ENCODE data around the gene MSTN.
A peak's percentile ranks its signal among the peaks of the same experiment; 100 is the strongest.

MSTN gene

DNA sequence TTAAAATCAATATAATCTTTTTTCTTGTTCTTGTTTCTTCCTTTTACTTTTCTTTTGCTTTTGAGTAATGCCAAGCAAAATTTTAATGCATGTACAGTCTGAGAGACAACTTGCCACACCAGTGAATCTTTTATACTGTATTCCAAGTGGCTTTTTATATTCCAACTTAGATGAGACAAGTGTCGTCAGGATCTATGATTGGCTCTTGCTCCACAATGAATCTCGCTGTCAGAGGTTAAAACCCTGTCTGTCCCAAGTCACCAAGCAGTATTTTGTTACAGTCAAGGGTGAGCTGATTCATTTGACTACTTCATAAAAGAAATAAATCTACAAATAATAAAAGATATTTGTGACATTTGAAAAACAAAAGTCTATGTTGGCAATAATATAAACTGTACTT is at the start of gene MSTN:
TSS of gene MSTN (minus strand) at position 129 of the 400 bp plus-strand sequence. CDS start 133 bp downstream, outside the sequence.
- DNase-seq = no peak

DNA sequence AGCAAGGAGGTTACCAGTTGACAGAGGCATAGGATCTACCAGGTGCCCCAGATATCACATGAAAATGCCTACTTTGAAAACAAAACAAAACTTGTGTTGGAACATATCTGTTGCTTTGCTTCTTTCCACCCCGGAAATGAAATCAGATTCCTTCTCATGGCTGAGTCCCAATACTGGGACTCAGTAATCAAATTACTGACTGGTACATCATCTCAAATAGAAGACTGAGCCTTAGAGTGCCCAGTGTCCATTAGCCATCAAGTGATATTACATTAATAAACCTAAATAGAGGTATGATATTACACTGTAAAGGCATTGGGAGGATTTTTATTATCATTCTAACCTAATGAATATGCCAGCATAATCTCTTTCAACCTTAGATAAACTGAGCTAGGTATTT is 48.6 kb upstream of the MSTN start:
- DNase-seq = no peak

DNA sequence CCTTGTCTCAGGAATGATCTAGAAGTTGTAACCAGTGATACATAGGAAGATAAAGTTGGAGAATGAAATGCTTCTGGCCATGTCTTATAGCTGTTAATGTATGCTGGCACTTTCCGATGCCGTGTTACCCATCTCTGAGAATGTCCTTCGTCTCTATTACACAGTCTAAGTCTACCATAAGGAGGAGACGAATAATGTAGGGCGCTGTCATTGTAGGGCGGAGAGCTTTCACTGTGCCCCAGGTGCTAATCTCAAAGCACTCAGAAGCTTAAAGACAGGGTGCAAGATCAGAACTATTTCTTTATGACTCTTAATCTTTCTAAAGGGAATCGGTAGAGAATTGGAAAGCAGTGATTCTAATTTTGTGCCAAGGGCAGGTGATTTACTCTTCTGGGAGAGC is 48.2 kb upstream of the MSTN start:
- DNase-seq = no peak

DNA sequence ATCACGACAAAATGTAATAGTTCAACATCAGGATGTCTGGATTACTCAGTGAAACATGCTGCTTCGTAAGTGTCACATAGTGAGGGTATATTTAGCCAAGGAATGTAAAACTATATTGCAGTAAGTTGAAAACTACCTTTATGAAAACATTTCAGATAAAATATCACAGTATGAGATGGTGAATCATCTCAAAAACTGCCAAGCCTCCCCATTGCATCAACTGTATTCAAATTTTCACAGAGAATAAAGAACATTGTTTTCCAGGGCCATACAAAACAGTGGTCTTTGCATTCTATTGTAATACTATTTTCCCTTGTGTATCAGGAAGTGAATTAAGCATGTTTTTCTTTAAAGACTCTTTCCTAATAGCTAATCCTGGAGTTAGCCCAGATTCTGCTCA is 47.6 kb upstream of the MSTN start:
- DNase-seq = no peak

DNA sequence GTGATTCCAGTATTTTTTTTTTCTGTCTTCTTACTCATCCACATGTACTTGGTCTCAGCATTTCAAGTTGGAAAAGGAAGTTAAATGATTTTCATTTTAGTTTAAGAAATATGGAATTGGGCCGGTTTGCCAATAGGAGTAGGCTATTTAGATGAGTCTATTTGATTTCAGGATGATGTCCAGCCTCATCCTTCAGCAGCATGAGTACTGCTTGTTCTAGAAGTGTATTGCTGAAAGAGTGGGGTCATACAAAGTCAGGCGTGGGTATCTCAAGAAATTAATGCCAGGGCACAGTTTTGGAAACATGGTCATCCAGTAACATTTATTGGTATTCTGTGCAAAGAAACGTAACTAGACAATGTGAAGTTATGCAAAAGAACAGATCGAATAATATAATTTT is 44.9 kb upstream of the MSTN start:
- no peak for DNase-seq

DNA sequence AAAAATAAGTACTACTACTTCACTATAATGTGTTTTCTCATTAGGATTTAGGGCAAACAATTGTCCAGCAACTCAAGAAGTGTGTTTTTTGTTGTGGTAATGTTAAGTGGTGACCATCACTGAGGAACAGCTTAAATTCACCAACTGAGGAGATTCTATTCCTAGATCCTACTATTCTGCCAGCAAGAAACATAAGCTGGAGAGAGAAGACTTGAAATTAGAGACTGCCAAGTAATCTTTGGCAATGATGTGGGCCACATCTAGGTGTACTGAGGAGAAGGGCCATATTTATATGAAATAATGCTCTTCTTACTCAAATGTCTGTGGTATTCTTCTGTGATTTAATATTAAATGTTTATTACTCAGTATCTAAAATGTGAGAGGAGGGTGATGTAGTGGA is 44.3 kb upstream of the MSTN start:
- DNase-seq = no peak

DNA sequence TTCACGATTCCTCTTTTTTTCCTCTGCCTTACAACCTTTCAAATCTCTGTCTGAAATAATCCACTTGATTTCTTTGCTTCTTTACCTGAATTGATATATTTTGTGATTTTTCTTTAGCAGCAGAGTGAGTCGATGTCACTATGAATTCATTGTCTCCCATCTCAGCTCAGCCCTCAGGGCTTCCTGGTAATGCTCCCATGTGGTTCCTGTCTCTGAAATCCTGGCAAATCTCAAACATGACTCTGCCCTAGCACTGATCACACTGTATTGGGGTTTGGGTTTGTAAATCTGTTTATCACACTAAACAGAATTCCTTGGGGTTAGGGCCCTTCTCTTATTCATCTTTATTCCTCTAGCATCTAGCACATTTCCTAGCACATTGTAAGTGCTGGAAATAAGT is 43.0 kb upstream of the MSTN start:
- no peak for DNase-seq

DNA sequence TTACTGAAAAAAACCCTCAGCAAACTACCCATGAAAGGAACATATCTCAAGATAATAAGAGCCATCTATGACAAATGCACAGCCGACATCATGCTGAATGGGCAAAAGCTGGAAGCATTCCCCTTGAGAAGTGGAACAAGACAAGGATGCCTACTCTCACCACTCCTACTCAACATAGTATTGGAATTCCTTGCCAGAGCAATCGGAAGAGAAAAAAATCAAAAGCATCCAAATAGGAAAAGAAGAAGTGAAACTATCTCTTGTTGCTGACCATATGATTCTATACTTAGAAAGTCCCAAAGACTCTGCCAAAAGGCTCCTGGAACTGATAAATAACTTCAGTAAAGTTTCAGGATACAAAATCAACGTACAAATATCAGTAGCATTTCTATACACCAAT is 40.6 kb upstream of the MSTN start:
- DNase-seq = no peak

DNA sequence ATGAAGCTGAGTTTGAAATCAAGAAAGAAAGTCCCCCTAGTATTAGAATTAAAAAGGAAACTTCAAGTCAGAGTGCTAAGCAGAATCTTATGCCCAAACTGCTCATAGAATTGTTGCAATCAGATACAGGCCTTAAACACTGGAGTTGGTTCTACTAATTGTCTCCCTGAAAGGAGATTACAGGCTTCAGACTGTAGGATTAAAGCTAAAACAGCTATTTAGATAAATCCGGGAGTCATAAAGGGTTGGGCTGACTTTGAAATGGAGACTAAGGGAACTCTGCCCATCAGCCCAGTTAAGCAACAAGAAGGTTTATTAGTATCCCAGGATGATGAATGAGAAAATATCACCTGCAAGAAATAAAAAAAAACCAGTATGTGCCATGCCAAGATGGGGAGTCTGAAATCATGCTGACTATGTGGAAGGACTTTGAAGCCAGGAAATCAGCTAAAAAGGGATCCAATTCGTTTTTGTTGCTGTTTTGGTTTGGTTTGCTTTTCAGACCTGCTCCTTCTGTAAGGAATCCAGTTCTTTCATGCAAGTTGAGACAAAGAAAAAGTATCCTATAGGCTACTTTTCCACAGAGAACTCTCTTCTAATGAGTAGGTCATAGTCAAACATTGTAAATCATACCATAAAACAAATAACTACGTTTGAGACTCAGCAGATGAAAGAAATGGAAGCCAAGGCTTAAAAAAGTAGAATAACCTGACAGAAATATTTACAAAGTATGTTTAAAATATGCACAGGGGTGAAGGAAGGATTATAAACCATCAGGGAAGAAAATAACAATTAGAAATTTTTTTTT is 37.6 kb upstream of the MSTN start:
- no peak for DNase-seq

DNA sequence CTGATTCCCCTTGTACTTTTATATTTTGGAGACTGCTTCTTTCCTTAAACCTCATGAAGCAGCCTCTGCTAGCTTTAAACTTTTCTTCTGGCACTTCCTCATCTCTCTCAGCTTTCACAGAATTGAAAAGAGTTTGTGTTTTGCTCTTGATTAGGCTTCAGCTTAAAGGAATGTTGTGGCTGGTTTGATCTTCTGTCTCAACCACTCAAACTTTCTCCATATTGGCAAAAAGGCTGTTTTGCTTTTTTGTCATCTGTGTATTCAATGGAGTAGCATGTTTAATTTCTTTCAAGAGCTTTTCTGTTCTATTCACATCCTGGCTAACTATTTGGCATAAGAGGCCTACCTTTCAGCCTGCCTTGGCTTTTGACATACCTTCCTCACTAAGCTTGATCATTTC is 36.3 kb upstream of the MSTN start:
- DNase-seq = no peak

DNA sequence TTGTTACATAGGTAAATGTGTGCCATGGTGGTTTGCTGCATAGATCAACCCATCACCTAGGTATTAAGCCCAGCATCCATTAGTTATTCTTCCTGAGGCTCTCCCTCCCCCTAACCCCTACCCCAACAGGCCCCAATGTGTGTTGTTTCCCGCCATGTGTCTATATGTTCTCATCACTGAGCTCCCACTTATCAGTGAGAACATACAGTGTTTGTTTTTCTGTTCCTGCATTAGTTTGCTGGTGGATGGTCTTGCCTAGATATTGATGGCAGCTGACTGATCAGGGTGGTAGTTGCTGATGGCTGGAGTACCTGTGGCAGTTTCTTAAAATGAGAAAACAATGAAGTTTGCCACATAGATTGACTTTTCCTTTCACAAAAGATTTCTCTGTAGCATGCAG is 34.6 kb upstream of the MSTN start:
- no peak for DNase-seq

DNA sequence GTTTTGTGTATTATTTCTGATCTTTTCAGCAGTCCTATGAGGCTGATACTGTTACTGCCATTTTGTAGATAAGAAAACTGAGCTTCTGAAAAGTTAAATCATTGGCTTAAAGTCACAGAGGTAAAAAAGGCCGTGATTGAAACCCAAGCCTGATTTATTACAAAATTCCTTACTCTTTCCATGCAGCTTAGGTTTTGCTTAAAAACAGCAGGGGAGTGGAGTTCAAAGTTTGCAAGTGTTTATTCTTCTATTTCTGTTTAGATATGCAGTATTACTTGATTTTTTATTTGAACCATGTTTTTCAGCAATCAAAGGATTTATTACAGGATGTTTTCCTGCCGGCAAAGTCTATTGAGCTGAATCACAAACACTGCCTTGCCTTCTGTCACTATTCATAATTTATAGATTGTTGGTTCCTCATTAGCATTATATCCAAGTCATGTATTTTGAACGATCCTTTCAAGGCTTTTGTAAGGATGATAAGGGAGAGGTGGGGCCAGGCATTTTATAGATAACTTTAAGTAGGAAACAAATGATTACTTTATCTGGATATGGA is 31.9 kb upstream of the MSTN start:
- DNase-seq = no peak

DNA sequence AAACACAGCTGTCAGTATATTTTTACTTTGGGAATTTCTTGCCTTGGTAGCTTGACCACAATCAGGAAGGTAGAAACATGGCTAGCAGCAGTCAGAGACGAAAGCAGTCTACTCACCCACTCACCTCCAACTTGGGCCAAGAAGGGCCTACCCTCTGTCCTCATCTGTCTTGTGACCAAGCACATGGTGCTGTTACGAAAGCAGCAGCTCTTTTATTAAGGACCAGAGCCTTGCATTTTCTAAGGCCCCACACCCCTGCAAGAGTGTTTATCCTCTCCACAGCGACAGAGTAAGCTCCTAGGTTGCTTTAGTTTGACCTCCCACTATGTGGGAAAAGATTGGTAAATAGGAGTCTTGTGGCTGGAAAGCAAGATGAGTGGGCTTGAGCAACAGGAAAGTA is 31.3 kb upstream of the MSTN start:
- DNase-seq = no peak

DNA sequence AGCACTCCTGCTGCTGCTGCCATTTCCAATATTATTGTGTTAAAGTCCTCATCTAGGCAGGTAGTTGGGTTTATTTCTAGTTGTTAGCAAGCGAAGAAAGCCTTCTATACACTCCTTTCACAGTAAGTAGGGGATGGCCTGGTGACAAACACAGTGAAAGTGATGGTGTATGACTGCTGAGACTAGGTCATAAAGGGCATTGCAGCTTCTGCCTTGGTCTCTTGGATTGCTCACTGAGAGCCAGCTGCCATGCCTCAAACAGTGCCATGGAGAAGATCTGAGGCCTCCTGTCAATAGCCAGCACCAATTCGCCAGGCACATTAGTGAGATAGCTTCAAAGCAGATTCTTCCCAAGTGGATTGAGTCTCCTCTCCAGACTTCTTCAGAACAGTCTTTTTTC is 27.6 kb upstream of the MSTN start:
- no peak for DNase-seq

DNA sequence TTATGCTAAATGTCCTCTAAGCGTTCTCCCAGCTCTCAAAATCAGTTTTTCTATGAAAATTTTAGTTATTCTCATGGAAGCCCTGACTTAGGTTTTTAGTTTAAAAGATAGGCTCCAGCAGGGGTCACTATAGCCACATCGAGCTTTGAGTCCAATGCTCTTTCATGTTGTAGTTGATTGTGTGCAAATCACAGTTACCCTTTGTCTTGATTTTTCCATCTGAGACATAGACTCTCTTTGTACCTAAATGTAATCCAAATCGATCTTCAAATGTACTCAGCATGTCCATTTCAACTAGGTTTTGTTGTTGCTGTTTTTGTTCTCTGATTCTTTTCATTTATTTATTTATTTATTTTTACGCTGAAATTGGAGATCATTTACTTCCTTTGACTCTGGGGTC is 26.4 kb upstream of the MSTN start:
- DNase-seq = peak; percentile 13

DNA sequence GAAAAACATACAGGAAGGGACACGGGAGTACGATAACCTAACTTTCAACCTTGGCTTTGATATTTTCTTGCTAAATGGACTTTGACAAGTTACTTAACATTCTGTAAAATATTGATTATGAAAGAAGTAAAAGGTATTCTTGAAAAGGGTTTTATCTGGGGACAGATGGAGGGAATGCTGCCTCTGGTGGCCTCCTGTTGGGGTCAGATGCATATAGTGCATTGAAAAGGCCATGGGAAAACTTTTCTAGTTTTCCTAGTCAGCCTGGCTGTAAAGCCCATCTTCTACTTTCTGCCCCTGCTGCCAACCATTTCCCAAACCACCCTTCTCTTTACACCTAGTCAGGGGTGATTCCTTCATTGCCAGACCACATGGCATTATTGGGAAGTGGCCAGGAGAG is 22.2 kb upstream of the MSTN start:
- DNase-seq = no peak

DNA sequence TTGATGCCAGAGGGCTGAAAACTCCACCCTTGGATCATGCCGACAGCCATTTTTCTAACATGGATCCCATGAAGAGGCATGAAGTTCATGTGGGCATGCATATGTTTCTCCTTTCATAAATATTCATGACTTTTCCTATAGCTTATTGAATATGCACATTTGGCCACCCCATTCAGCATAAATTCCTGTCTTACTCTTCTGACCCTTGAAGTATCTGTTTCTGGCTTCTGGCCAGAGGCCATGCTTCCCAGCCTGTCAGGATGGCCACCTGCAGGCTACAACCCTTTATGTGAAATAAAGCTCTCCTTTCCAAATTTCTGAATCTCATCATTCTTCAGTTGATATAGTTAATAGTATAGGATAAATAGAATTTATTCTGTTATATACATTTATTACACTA is 19.6 kb upstream of the MSTN start:
- DNase-seq = no peak

DNA sequence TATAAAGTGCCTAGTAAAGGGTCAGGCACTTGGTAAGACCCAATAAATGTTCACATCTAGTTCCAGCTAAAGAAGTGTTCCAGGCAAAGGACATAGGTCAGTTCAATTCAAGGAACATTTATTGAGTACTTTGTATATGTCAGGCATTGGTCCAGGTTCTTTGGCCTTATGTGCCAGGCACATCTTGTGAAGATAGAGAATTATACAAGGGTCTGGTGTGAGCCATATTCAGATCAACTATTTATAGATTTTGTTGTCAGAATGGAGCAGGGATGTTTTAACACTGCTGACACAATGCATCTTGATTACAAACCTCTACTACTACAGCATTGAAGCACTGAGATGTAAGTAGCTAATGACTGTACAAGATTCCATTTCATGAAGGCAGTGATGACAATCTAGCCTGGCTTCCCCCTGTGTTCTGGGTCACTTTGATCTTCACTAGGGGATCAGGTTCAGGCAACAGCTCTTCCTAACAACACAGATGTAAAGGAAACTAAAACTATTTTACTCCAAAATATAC is 18.1 kb upstream of the MSTN start:
- no peak for DNase-seq

DNA sequence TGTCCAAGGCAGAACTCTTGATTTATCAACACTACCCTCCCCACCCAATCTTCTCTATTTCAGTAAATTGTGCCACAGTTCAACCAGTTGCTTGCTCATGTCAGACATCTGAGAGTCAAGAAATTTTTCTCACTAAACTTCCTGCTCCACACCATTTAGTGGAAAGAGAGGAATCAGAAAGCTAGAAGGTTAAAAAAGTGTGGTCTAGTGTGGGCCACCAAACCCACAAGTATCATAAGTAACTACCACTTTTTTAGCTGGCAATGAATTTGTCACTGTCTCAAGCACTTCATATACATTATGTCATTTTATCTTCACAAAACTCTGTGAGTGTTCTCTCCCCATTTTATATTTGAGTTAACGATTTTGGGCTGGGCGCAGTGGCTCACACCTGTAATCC is 16.6 kb upstream of the MSTN start:
- no peak for DNase-seq

DNA sequence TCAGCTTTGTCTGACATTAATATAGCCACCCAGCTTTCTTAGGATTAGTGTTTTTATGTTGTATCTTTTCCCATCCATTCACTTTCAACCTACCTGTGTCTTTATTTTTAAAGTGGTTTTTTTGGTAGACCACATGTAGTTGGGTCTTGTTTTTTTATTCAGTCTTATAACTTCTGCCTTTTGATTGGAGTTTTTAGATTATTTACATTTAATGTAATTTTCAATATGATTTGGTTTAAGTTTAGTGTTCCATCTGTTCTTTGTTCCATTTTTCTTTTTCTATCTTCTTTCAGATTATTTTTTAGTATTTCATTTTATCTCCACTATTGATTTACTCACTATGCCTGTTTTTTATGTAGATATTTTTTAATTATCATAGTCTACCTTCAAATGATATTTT is 13.1 kb upstream of the MSTN start:
- DNase-seq = no peak

DNA sequence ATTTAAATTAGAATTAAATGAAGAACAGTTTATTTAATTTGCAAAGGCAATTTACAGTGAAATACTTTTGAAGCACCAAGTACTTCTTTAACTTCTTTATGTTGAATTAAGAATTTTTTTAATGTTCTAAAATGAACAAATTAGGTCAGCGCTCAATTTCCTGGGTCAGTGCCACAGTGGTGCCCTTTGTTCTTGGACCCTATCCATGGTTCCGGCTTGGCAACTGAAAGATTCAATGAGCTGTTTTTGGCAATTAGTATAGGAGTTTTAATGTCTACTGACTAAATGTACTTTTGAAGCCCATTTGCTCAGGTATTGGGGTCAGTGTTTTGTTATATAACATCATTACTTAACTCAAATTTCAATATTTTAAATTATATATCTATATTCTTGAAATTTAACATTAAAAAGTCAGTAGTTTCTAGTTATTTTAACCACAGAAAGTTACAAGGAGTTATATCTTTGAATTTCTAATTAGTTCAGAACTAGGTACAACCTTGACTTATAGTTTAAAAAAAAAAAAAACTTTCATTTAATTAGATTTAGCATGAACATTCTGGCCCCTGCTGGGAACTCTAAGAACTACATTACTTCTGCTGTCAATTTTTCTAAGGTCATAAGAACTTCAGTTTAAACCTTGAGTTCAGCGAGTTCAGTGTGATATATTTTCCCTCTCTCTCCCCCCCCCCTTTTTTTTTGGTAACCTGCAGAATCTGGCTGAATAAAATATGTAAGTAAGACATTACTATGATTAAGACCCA is 7.6 kb upstream of the MSTN start:
- peak; percentile 8 for DNase-seq

DNA sequence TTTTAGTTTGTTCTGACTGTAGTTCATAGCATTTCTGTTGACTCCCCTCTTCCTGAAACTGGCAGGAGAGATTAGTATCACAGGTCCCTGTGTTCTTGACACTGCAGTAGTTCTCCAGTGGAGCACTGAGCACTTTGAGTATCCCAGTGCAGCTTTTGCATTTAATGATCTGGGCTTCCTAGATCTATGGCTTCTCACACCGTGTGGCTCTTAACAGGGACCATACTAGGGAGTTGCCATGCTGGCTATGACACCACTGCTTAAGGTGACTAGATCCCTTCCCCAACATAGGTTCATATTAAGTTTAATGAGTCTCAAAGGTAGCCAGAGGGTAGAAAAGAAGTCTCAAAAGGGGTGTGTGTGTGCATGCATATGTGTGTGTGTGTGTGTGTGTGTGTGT is 6.2 kb upstream of the MSTN start:
- no peak for DNase-seq

DNA sequence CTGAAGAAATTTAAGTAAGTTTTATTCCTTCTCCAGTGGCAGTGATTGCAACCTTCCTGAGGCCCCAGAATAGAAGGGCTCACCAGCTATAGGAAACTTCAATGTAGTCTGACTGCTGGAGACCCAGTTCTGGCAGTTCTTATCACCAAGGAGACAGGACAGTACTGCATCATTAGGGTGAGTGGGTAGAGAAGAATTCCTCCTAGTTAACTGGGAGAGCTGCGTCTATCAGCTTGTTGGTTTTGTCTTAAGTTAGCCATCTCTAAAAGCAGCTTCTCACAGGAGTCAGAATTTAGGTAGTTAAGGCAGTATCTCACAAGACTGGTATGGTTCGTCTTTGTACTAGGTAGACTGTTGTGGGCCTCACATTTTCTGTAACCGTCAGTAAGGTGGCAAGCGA is 3.3 kb upstream of the MSTN start:
- DNase-seq = no peak

DNA sequence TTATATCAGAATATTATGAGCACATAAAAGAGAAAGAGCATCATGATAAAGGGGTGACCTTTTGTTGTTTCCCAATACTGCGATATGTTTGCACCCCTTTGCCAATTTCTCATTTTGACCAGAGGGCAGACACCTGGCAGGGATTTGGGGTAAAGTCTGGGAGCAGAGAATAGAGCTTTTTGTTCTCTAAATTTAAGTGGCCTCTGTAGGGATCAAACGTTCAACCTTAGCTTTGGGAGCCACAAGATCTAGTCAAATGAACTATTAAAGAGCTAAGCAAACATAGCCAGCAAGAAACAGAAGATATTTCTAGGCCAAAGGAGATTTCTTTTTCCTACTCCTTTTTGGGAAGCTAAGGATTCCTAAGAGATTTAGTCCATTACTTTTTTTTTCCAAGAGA is 1.1 kb upstream of the MSTN start:
- no peak for DNase-seq

Data from NCI-H2171 (cell line).